ENCODE data around the gene SERTAD3. TPM values are rescaled to one million over a fixed set of nuclear protein-coding genes. Genes with fewer than 3 reads are reported as not detected.

SERTAD3 gene
- polyA plus RNA-seq, 1 donor (not counting 4 experiments of a cell fraction or from before 2014, with no cell fraction given), result 11.8 TPM

DNA sequence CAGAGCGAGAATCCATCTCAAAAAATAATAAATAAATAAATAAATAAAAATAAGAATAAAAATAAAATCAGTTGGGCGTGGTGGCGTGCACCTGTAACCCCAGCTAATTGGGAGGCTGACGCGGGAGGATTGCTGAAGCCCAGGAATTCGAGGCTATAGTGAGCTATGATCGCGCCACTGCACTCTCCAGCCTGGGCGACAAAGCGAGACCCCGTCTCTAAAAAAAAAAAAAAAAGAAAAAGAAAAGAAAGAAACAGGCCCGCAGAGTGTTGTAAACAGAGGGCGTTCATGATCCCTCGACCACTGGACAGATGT is 23.7 kb downstream of the SERTAD3 start:
- no peak for TF ChIP-seq EZH2 (IDR thresholded peaks at IDR 0.05; ENCODE audit: low read length)
- TF ChIP-seq, protein P1, sequence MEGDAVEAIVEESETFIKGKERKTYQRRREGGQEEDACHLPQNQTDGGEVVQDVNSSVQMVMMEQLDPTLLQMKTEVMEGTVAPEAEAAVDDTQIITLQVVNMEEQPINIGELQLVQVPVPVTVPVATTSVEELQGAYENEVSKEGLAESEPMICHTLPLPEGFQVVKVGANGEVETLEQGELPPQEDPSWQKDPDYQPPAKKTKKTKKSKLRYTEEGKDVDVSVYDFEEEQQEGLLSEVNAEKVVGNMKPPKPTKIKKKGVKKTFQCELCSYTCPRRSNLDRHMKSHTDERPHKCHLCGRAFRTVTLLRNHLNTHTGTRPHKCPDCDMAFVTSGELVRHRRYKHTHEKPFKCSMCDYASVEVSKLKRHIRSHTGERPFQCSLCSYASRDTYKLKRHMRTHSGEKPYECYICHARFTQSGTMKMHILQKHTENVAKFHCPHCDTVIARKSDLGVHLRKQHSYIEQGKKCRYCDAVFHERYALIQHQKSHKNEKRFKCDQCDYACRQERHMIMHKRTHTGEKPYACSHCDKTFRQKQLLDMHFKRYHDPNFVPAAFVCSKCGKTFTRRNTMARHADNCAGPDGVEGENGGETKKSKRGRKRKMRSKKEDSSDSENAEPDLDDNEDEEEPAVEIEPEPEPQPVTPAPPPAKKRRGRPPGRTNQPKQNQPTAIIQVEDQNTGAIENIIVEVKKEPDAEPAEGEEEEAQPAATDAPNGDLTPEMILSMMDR (optimal IDR thresholded peaks at IDR 0.05 in 1 of 3, IDR thresholded peaks at IDR 0.05 in 1 of 3, conservative IDR thresholded peaks at IDR 0.05 in 1 of 3; ENCODE audit: extremely low read depth in 1 of 3, insufficient read depth in 2 of 3, low read length in 3 of 3), result no peak
- Histone ChIP-seq H3K36me3 (ENCODE audit: control insufficient read depth in 2 of 2, extremely low read depth in 1 of 2, insufficient read depth in 2 of 2, low read length in 2 of 2) (peaks cover 0 to 6% of the 10 kb centered on the region in 2 experiments), H3K27ac (ENCODE audit: control insufficient read depth, insufficient read depth, low read length) (peak overlapping the region; percentile 90), H3K79me2 (ENCODE audit: control insufficient read depth, insufficient read depth, low read length) (peaks cover 28% of the 10 kb centered on the region), H2AFZ (ENCODE audit: control insufficient read depth, low read length) (no peak overlapping the region), H3K4me3 (ENCODE audit: control insufficient read depth in 2 of 3, extremely low read depth in 1 of 3, insufficient read depth in 2 of 3, low read depth in 1 of 3, low read length in 3 of 3) (peak overlapping the region; percentile 46 to 77 (median 75)), H3K9me3 (ENCODE audit: control insufficient read depth, low read depth, low read length) (no peaks in the 10 kb centered on the region), H3K4me1 (ENCODE audit: control insufficient read depth, extremely low read depth, insufficient read depth, low read length) (peaks cover 10% of the 10 kb centered on the region), H3K9ac (ENCODE audit: control insufficient read depth, extremely low read depth, insufficient read depth, low read length) (peak overlapping the region; percentile 86), H3K27me3 (ENCODE audit: control insufficient read depth, extremely low read depth, insufficient read depth, low read length) (no peaks in the 10 kb centered on the region), H3K9me1 (ENCODE audit: control insufficient read depth, extremely low read depth, insufficient read depth, low read length) (no peaks in the 10 kb centered on the region), H4K20me1 (ENCODE audit: control insufficient read depth, extremely low read depth, insufficient read depth, low read length) (no peaks in the 10 kb centered on the region), H3K4me2 (ENCODE audit: control insufficient read depth, extremely low read depth, insufficient read depth, low read depth, low read length) (peak overlapping the region; percentile 96)
- dilution Hi-C loops (cut with MboI; ENCODE audit: extremely low pct_ligation_motif_present, low sequenced_read_pairs), result no loop called here
- DNase-seq (ENCODE audit: low read depth, low spot score), result no peak
- no peak for FAIRE-seq

DNA sequence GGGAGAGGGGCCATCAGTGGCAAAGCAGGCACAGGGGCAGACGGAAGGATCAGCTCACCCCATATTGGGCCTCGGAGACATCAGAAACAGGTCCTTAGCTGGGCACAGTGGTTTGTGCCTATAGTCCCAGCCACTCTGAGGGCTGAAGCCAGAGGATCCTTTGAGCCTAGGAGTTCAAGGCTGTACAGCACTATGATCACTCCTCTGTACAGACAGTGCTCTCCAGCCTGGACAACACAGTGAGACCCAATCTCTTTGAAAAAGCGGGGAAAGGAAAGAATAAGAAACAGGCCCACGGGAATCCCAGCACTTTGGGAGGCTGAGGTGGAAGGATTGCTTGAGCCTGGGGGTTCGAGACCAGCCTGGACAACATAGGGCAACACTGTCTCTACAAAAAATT is 24.4 kb downstream of the SERTAD3 start:
- no peaks in the 10 kb centered on the region for H3K27me3 ChIP-seq (ENCODE audit: control insufficient read depth, extremely low read depth, insufficient read depth, low read length)
- H3K36me3 ChIP-seq (ENCODE audit: control insufficient read depth in 2 of 2, extremely low read depth in 1 of 2, insufficient read depth in 2 of 2, low read length in 2 of 2), result peaks cover 0 to 6% of the 10 kb centered on the region in 2 experiments
- no peaks in the 10 kb centered on the region for H3K9me1 ChIP-seq (ENCODE audit: control insufficient read depth, extremely low read depth, insufficient read depth, low read length)
- no peaks in the 10 kb centered on the region for H4K20me1 ChIP-seq (ENCODE audit: control insufficient read depth, extremely low read depth, insufficient read depth, low read length)
- FAIRE-seq (no peak), DNase-seq (ENCODE audit: low read depth, low spot score) (no peak)
- H3K4me3 ChIP-seq (ENCODE audit: control insufficient read depth in 2 of 3, extremely low read depth in 1 of 3, insufficient read depth in 2 of 3, low read depth in 1 of 3, low read length in 3 of 3), result no peak overlapping the region
- no peak overlapping the region for H3K27ac ChIP-seq (ENCODE audit: control insufficient read depth, insufficient read depth, low read length)
- no peak overlapping the region for H2AFZ ChIP-seq (ENCODE audit: control insufficient read depth, low read length)
- H3K9me3 ChIP-seq (ENCODE audit: control insufficient read depth, low read depth, low read length), result no peaks in the 10 kb centered on the region
- peaks cover 10% of the 10 kb centered on the region for H3K4me1 ChIP-seq (ENCODE audit: control insufficient read depth, extremely low read depth, insufficient read depth, low read length)
- TF ChIP-seq, protein P1 (optimal IDR thresholded peaks at IDR 0.05 in 1 of 3, IDR thresholded peaks at IDR 0.05 in 1 of 3, conservative IDR thresholded peaks at IDR 0.05 in 1 of 3; ENCODE audit: extremely low read depth in 1 of 3, insufficient read depth in 2 of 3, low read length in 3 of 3), result no peak
- no peak for TF ChIP-seq EZH2 (IDR thresholded peaks at IDR 0.05; ENCODE audit: low read length)
- no peak overlapping the region for H3K4me2 ChIP-seq (ENCODE audit: control insufficient read depth, extremely low read depth, insufficient read depth, low read depth, low read length)
- no peak overlapping the region for H3K9ac ChIP-seq (ENCODE audit: control insufficient read depth, extremely low read depth, insufficient read depth, low read length)
- H3K79me2 ChIP-seq (ENCODE audit: control insufficient read depth, insufficient read depth, low read length), result peaks cover 25% of the 10 kb centered on the region
- dilution Hi-C loops (cut with MboI; ENCODE audit: extremely low pct_ligation_motif_present, low sequenced_read_pairs), result no loop called here
